ENCODE measurements around the gene RAP1B.

Gene RAP1B

GRCh38 chr12:68611806-68612160 is 1.1 kb downstream of the RAP1B start:
- Histone ChIP-seq H3K4me3 (ENCODE audit: low read length) (peak overlapping the region; percentile 96), H3K36me3 (ENCODE audit: control insufficient read depth, insufficient read depth, low read length, severe bottlenecking) (peaks cover 6% of the 10 kb centered on the region), H3K9ac (ENCODE audit: low read length) (peak overlapping the region; percentile 100), H3K27me3 (replicated peaks; ENCODE audit: control insufficient read depth, insufficient read depth, low read length) (no peaks in the 10 kb centered on the region), H3K4me1 (ENCODE audit: control insufficient read depth, insufficient read depth, low read length) (peaks cover 32% of the 10 kb centered on the region), H3K9me3 (ENCODE audit: control insufficient read depth, low read length) (no peaks in the 10 kb centered on the region)
- peak; percentile 40 for DNase-seq (ENCODE audit: low read depth)

- Histone ChIP-seq H3K27me3 (replicated peaks; ENCODE audit: control insufficient read depth, insufficient read depth, low read length) (no peaks in the 10 kb centered on the region), H3K9ac (ENCODE audit: low read length) (peak overlapping the region; percentile 100), H3K4me1 (ENCODE audit: control insufficient read depth, insufficient read depth, low read length) (peaks cover 35% of the 10 kb centered on the region), H3K4me3 (ENCODE audit: low read length) (peak overlapping the region; percentile 96), H3K36me3 (ENCODE audit: control insufficient read depth, insufficient read depth, low read length, severe bottlenecking) (peaks cover 6% of the 10 kb centered on the region), H3K9me3 (ENCODE audit: control insufficient read depth, low read length) (no peaks in the 10 kb centered on the region)
- DNase-seq (ENCODE audit: low read depth), result peak; percentile 60
Measured at GRCh38 chr12:68612202-68612601, 1.5 kb downstream of the RAP1B start.

GRCh38 chr12:68612697-68613096 is 2.0 kb downstream of the RAP1B start:
- Histone ChIP-seq H3K36me3 (ENCODE audit: control insufficient read depth, insufficient read depth, low read length, severe bottlenecking) (peaks cover 6% of the 10 kb centered on the region), H3K4me3 (ENCODE audit: low read length) (peak overlapping the region; percentile 96), H3K27me3 (replicated peaks; ENCODE audit: control insufficient read depth, insufficient read depth, low read length) (no peaks in the 10 kb centered on the region), H3K9ac (ENCODE audit: low read length) (peak overlapping the region; percentile 100), H3K9me3 (ENCODE audit: control insufficient read depth, low read length) (no peaks in the 10 kb centered on the region), H3K4me1 (ENCODE audit: control insufficient read depth, insufficient read depth, low read length) (peaks cover 40% of the 10 kb centered on the region)
- no peak for DNase-seq (ENCODE audit: low read depth)

GRCh38 chr12:68613209-68613904 is 2.7 kb downstream of the RAP1B start:
- Histone ChIP-seq H3K36me3 (ENCODE audit: control insufficient read depth, insufficient read depth, low read length, severe bottlenecking) (peaks cover 7% of the 10 kb centered on the region), H3K9ac (ENCODE audit: low read length) (peak overlapping the region; percentile 100), H3K9me3 (ENCODE audit: control insufficient read depth, low read length) (no peaks in the 10 kb centered on the region), H3K4me3 (ENCODE audit: low read length) (peak overlapping the region; percentile 96), H3K27me3 (replicated peaks; ENCODE audit: control insufficient read depth, insufficient read depth, low read length) (no peaks in the 10 kb centered on the region), H3K4me1 (ENCODE audit: control insufficient read depth, insufficient read depth, low read length) (peaks cover 46% of the 10 kb centered on the region)
- DNase-seq (ENCODE audit: low read depth), result no peak

- H3K4me1 ChIP-seq (ENCODE audit: control insufficient read depth, insufficient read depth, low read length), result peaks cover 55% of the 10 kb centered on the region
- H3K4me3 ChIP-seq (ENCODE audit: low read length), result peak overlapping the region; percentile 96
Measured at GRCh38 chr12:68614105-68614679, 3.5 kb downstream of the RAP1B start.

GRCh38 chr12:68614769-68615168 is 4.1 kb downstream of the RAP1B start:
- peaks cover 10% of the 10 kb centered on the region for H3K36me3 ChIP-seq (ENCODE audit: control insufficient read depth, insufficient read depth, low read length, severe bottlenecking)
- H3K4me3 ChIP-seq (ENCODE audit: low read length), result peak overlapping the region; percentile 96
- H3K9me3 ChIP-seq (ENCODE audit: control insufficient read depth, low read length), result no peaks in the 10 kb centered on the region
- H3K4me1 ChIP-seq (ENCODE audit: control insufficient read depth, insufficient read depth, low read length), result peaks cover 57% of the 10 kb centered on the region
- H3K27me3 ChIP-seq (replicated peaks; ENCODE audit: control insufficient read depth, insufficient read depth, low read length), result no peaks in the 10 kb centered on the region
- no peak for DNase-seq (ENCODE audit: low read depth)
- H3K9ac ChIP-seq (ENCODE audit: low read length), result no peak overlapping the region

More at GRCh38 chr12:68614105-68614679, 3.5 kb downstream of the RAP1B start:
- Histone ChIP-seq H3K9me3 (ENCODE audit: control insufficient read depth, low read length) (no peaks in the 10 kb centered on the region), H3K9ac (ENCODE audit: low read length) (no peak overlapping the region), H3K27me3 (replicated peaks; ENCODE audit: control insufficient read depth, insufficient read depth, low read length) (no peaks in the 10 kb centered on the region), H3K36me3 (ENCODE audit: control insufficient read depth, insufficient read depth, low read length, severe bottlenecking) (peaks cover 10% of the 10 kb centered on the region)
- no peak for DNase-seq (ENCODE audit: low read depth)

- H3K36me3 ChIP-seq (ENCODE audit: control insufficient read depth, insufficient read depth, low read length, severe bottlenecking), result peaks cover 10% of the 10 kb centered on the region
- no peaks in the 10 kb centered on the region for H3K9me3 ChIP-seq (ENCODE audit: control insufficient read depth, low read length)
- H3K9ac ChIP-seq (ENCODE audit: low read length), result no peak overlapping the region
- DNase-seq (ENCODE audit: low read depth), result peak; percentile 77
- H3K4me3 ChIP-seq (ENCODE audit: low read length), result no peak overlapping the region
- H3K4me1 ChIP-seq (ENCODE audit: control insufficient read depth, insufficient read depth, low read length), result peaks cover 76% of the 10 kb centered on the region
- no peaks in the 10 kb centered on the region for H3K27me3 ChIP-seq (replicated peaks; ENCODE audit: control insufficient read depth, insufficient read depth, low read length)
Measured at GRCh38 chr12:68617160-68617926, 6.6 kb downstream of the RAP1B start.

- Histone ChIP-seq H3K9ac (ENCODE audit: low read length) (no peak overlapping the region), H3K27me3 (replicated peaks; ENCODE audit: control insufficient read depth, insufficient read depth, low read length) (no peaks in the 10 kb centered on the region), H3K4me3 (ENCODE audit: low read length) (no peak overlapping the region), H3K36me3 (ENCODE audit: control insufficient read depth, insufficient read depth, low read length, severe bottlenecking) (peaks cover 4% of the 10 kb centered on the region), H3K4me1 (ENCODE audit: control insufficient read depth, insufficient read depth, low read length) (peaks cover 80% of the 10 kb centered on the region), H3K9me3 (ENCODE audit: control insufficient read depth, low read length) (no peaks in the 10 kb centered on the region)
- no peak for DNase-seq (ENCODE audit: low read depth)
Measured at GRCh38 chr12:68619541-68619940, 8.8 kb downstream of the RAP1B start.

GRCh38 chr12:68620519-68621471 is 10.1 kb downstream of the RAP1B start:
- Histone ChIP-seq H3K4me1 (ENCODE audit: control insufficient read depth, insufficient read depth, low read length) (peaks cover 78% of the 10 kb centered on the region), H3K36me3 (ENCODE audit: control insufficient read depth, insufficient read depth, low read length, severe bottlenecking) (peaks cover 4% of the 10 kb centered on the region), H3K9me3 (ENCODE audit: control insufficient read depth, low read length) (no peaks in the 10 kb centered on the region), H3K9ac (ENCODE audit: low read length) (peak overlapping the region; percentile 5), H3K4me3 (ENCODE audit: low read length) (no peak overlapping the region), H3K27me3 (replicated peaks; ENCODE audit: control insufficient read depth, insufficient read depth, low read length) (no peaks in the 10 kb centered on the region)
- no peak for DNase-seq (ENCODE audit: low read depth)

GRCh38 chr12:68621472-68622081 is 10.9 kb downstream of the RAP1B start:
- Histone ChIP-seq H3K4me1 (ENCODE audit: control insufficient read depth, insufficient read depth, low read length) (peaks cover 78% of the 10 kb centered on the region), H3K9ac (ENCODE audit: low read length) (no peak overlapping the region), H3K4me3 (ENCODE audit: low read length) (no peak overlapping the region), H3K27me3 (replicated peaks; ENCODE audit: control insufficient read depth, insufficient read depth, low read length) (no peaks in the 10 kb centered on the region), H3K9me3 (ENCODE audit: control insufficient read depth, low read length) (no peaks in the 10 kb centered on the region), H3K36me3 (ENCODE audit: control insufficient read depth, insufficient read depth, low read length, severe bottlenecking) (peaks cover 7% of the 10 kb centered on the region)
- DNase-seq (ENCODE audit: low read depth), result no peak

All from adipocyte (in vitro differentiated cells).